ENCODE data around the gene AFF1. TPM values are rescaled to one million over a fixed set of nuclear protein-coding genes. Genes with fewer than 3 reads are reported as not detected.
"Not testable (repeated sequence)": the region's sequence is repeated elsewhere in the genome, so short reads cannot be mapped to it uniquely, and the experiment has no call there.

Gene AFF1
- total RNA-seq, 4 donors from 2014 or later = 59.7 to 78.1 (median 65.9) TPM

GRCh38 chr4:87009095-87009648, 74.4 kb downstream of the AFF1 start:
- no peaks in the 10 kb centered on the region for H3K27me3 ChIP-seq
- TF ChIP-seq POLR2A (IDR thresholded peaks at IDR 0.05) (no peak), EP300 (IDR thresholded peaks at IDR 0.05) (no peak), POLR2AphosphoS5 (IDR thresholded peaks at IDR 0.05) (no peak), CTCF (IDR thresholded peaks at IDR 0.05) (no peak)
- peak overlapping the region in 3 of 4 donors; percentile 39 to 94 (median 58) for H3K27ac ChIP-seq
- H3K9me3 ChIP-seq = no peaks in the 10 kb centered on the region
- peaks cover 5 to 76% (median 23%) of the 10 kb centered on the region in 3 donors for H3K4me1 ChIP-seq
- H3K4me3 ChIP-seq = peak overlapping the region; percentile 15 to 78
- WGBS, 2 donors (ENCODE audit: low coverage in 1 of 2) = 50 to 100% methylated on average over 1 to 2 of the region's 2 CpGs
- ATAC-seq = no peak
- H3K36me3 ChIP-seq = no peaks in the 10 kb centered on the region

GRCh38 chr4:87010192-87010591, 75.4 kb downstream of the AFF1 start:
- Histone ChIP-seq H3K27me3 (no peaks in the 10 kb centered on the region), H3K4me3 (no peak overlapping the region), H3K36me3 (no peaks in the 10 kb centered on the region), H3K9me3 (no peaks in the 10 kb centered on the region), H3K27ac (peak overlapping the region in 3 of 4 donors; percentile 3 to 94 (median 58)), H3K4me1 (peaks cover 15 to 80% (median 26%) of the 10 kb centered on the region in 3 donors)
- 100% methylated on average over 1 of the region's 1 CpG; no CpG with 5 or more reads in 1 of the 2 donors for WGBS, 2 donors (ENCODE audit: low coverage in 1 of 2)
- TF ChIP-seq EP300 (IDR thresholded peaks at IDR 0.05) (no peak), CTCF (IDR thresholded peaks at IDR 0.05) (no peak), POLR2A (IDR thresholded peaks at IDR 0.05) (no peak), POLR2AphosphoS5 (IDR thresholded peaks at IDR 0.05) (no peak)
- no peak for ATAC-seq

GRCh38 chr4:87011340-87012034, 76.7 kb downstream of the AFF1 start:
- Histone ChIP-seq H3K27me3 (no peaks in the 10 kb centered on the region), H3K4me3 (no peak overlapping the region), H3K9me3 (no peaks in the 10 kb centered on the region), H3K27ac (peak overlapping the region in 3 of 4 donors; percentile 5 to 64 (median 61)), H3K36me3 (no peaks in the 10 kb centered on the region), H3K4me1 (peaks cover 16 to 84% (median 31%) of the 10 kb centered on the region in 3 donors)
- no peak for ATAC-seq
- WGBS, 2 donors (ENCODE audit: low coverage in 1 of 2) = 34 to 49% methylated on average over 5 of the region's 5 CpGs
- TF ChIP-seq EP300 (IDR thresholded peaks at IDR 0.05) (no peak), POLR2AphosphoS5 (IDR thresholded peaks at IDR 0.05) (peak; percentile 40), CTCF (IDR thresholded peaks at IDR 0.05) (no peak)

GRCh38 chr4:87012265-87012953, 77.6 kb downstream of the AFF1 start:
- Histone ChIP-seq H3K4me3 (no peak overlapping the region), H3K27me3 (no peaks in the 10 kb centered on the region), H3K36me3 (no peaks in the 10 kb centered on the region), H3K9me3 (no peaks in the 10 kb centered on the region), H3K4me1 (peaks cover 19 to 93% (median 32%) of the 10 kb centered on the region in 3 donors), H3K27ac (peak overlapping the region in 3 of 4 donors; percentile 44 to 77 (median 64))
- TF ChIP-seq CTCF (IDR thresholded peaks at IDR 0.05) (no peak), EP300 (IDR thresholded peaks at IDR 0.05) (no peak), POLR2AphosphoS5 (IDR thresholded peaks at IDR 0.05) (no peak), POLR2A (IDR thresholded peaks at IDR 0.05) (no peak)
- no peak for ATAC-seq
- WGBS, 2 donors (ENCODE audit: low coverage in 1 of 2) = 73 to 74% methylated on average over 3 to 4 of the region's 4 CpGs

GRCh38 chr4:87012954-87013308, 78.1 kb downstream of the AFF1 start:
- Histone ChIP-seq H3K4me1 (peaks cover 19 to 98% (median 37%) of the 10 kb centered on the region in 3 donors), H3K27ac (peak overlapping the region in 3 of 4 donors; percentile 7 to 77 (median 64))
- H3K4me3 ChIP-seq, H3K36me3 ChIP-seq, H3K9me3 ChIP-seq, H3K27me3 ChIP-seq, ATAC-seq: not testable (repeated sequence)
- no CpG with 5 or more reads among the region's 9 CpGs for WGBS, 2 donors (ENCODE audit: low coverage in 1 of 2)

All from gastroesophageal sphincter (tissue), 4 donors.